Retina (tissue), 1 donor: ENCODE measurements around the gene MREG.

Source experiments
- DNase-seq: peaks from one replicate; pipeline ENCODE4 v3.0.0-alpha.2; 2016

The MREG gene

DNA sequence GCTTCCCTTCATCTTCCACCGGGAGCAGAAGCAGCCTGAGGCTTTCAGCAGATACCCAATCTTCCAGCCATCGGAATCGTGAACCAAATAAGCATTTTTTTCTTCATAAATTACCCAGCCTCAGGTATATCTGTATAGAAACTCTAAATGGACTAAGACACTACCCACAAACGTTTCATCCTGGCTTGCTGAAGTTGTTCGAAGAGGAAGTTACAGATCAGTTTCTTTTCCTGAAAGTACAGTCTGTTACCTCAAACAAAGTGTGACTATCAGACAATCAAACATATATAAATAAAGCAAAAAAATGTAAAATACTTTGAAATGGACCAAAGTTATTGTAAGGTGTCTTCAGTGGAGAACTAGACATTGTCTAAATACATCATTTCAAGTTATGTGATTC is 97.9 kb downstream of the MREG start:
- no peak for DNase-seq

DNA sequence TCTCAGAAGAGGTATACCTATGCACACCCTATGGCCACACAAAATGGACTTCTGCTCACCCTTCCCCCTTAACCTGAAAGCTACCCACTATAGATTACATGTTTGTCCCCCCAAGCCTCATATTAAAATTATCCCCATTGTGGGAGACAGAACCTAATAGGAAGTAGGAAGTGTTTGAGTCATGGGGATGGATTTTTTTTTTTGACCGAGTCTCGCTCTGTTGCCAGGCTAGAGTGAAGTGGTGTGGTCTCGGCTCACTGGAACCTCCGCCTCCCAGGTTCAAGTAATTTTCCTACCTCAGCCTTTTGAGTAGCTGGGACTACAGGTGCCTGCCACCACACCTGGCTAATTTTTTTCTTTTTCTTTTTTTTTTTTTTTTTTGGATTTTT is 98.6 kb downstream of the MREG start:
- DNase-seq = no peak

DNA sequence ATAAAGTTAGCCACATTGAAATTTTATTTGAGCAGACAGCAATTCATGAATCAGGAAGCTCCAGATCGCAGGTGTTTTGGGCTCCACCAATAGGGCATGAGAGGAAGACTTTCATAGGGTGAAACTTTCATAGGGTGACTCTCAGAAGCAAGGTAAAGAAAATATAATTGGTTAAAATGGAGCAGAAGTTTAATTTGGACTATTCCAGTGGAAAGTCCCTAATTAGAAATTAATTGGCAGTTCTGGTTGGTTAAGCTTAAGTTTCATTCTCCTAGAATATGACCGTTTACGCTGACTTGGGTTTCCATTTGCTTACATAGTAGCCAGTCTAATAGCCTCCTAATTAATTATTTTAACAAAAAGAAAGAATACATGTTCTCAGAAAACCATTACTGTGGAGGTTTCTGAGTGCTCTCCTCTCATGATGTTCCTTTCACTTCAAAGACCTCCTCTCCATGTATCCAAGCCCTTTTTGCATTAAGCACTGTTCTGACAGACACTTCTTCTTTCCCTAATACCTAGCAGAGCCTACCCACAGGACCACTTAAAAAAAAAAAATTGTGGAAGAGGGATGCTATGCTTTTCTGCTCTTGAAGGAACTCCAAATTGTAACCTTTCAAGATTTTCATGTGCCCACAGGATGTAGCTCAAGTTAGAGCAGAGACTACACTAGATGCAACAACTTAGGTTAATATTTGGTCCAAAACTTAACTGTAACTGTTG is 99.1 kb downstream of the MREG start:
- no peak for DNase-seq

DNA sequence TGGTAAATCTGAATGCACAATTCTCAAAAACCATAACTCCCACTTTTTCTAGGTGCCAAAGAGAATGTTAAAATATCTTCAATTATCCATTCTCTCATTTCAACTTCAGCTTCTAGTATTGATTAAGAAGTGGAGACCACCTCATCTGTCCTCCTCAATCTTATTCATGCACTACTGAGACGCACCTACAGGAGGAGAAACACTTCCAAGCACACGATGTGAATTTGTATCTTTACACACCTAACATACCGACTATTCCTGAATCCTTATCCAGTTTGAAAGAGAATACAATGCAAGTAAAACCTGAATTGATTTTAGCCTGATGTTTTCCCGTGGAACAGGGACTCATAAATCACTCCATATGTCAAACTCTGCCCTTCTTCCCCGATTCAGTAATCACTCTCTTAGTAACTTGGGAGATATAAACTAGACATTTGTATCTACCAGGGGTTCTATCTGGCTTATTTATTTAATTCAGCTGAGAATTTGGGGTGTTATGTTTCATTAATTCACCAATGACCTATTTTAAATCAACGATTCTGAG is 101.0 kb downstream of the MREG start:
- DNase-seq = no peak

DNA sequence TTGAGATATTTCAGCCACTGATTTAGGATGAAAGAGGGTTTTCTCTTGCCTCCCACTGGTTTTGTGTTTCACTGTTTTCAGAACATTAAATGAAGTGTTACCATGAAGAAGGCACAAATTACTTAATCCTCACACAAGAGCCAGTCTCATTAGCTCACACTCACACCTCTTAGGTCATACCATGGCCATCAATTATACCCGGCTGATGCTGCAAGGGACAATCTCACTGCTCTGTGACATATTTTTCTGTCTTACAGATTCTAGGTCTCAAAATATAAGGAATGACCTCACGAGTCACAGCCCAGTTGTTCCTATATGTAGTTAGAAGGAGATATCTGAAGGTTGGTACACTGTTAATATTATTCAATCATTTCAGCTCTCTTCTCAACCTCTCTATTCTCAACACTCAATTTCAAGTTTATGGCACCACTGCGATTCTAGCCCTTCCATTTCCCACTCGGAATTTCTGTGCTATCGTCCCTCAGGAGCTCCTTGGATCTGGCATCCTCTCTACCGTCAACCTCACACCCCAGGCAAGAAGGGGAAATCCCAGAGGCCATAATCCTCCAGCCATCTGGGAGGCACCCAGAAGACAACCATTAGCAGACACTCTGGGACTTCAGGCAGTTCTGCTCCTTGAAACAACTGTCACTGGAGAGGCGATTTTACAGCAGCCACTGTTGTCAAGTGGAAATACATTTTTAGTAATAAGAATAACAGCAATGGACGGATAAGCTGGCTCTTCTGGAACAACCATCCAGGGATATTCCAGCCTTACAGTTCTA is 101.9 kb downstream of the MREG start:
- DNase-seq = no peak

DNA sequence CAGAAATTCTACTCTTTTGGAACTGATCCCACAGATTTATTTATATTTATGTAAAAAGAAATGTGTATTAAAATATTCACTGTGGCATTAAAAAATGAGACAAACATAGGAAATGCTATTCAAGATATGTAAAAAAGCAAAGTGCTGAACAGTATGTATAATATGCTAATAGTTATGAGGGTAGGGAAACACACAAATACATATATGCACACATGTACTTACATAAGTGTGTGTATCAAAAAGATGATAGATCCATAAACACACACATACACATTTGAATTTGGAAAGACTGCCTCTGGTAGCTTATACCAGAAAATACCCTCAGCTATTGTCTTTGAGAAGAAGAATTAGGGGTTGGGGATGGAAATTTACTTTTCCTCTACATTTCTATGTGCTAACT is 103.2 kb downstream of the MREG start:
- DNase-seq = no peak

DNA sequence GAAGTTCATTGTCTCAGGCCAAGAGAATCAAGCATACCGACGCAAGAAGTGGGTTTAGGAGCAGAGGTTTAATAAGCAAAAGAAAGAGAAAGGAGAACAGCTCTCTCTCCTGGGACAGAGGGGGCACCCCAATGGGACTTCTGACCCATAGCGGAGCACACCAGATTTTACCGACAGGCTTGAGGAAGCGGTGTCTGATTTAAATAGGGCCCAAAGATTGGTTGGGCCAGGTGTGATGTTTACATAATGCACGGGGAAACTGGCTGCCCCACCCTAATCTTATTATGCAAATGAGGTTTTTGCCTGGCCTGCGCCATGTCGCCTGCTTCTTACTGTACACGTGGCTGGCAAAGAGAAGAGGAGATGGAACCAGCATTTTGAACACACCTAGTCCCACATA is 106.2 kb downstream of the MREG start:
- no peak for DNase-seq

DNA sequence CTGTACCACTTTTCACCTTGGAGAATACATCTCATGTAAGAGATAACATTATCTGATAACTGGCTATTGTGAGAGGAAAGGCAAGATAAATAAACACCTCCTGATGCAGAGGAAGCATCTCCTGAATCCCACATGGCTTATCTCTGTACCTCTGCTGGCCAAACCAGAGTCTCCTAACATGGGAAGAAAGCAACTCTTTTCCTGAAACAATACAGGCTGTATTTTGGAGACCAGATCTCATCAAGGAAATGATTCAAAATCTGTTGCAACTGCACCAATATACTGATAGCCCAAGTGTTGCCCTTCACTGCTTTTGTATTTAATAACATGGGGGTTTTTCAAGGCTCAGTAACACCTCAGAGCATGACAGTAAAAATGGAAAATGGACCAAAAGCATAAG is 106.9 kb downstream of the MREG start:
- DNase-seq = no peak

DNA sequence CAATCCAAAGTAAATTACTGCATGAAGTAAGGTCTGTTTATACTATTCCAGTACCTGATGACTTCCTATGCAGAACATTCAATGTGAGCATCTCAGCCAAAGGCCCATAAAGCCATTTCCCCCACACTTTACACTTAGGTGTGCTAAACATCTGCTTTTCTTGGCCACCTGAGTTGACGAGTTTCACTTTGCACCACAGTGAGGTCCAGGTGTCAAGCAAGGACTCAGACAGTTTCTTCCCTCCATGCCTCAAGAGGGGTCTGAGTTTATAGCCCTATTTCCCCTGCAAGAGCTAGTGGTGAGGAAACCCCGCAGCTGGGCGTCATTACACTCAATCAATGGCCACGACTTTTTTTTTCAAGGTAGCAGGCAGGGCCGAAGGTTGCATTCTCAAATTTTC is 107.7 kb downstream of the MREG start:
- no peak for DNase-seq

DNA sequence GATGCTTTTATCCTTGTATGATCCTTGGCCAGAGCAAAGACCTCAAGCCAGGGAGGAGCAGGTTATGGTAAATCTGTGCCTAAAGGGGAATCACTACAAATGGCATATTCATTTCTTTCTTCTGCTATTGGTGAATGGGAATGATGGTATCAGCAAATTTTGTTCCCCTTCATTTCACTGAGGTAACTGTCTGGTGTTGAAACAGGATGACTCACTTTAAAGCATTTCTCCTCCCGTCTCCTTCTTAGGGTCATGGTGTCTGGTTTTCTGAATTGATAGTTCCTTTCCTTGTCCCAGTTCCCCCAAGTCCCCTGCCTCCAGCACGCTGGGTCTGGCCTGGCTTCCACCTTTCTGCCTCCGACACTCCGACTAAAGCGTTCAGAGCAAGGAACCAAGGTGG is 109.2 kb downstream of the MREG start:
- no peak for DNase-seq

DNA sequence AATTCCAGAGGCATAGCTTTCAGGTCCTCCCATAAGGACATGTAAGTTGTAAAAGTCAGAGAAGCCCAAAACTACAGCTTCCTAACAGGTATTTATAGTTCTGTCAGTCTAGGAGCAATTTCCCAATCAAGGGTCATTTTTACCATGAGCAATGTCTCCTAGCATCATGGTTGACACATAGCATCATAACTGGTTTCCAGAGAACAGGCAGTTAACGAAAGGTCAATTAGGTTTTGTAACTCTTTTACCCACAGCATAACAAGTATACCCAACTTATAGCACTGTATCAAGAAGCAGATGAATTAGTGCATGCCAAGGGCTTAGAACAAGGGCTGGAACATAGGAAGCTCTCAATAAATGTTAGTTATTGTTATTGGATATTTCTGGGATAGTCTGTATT is 110.1 kb downstream of the MREG start:
- no peak for DNase-seq

DNA sequence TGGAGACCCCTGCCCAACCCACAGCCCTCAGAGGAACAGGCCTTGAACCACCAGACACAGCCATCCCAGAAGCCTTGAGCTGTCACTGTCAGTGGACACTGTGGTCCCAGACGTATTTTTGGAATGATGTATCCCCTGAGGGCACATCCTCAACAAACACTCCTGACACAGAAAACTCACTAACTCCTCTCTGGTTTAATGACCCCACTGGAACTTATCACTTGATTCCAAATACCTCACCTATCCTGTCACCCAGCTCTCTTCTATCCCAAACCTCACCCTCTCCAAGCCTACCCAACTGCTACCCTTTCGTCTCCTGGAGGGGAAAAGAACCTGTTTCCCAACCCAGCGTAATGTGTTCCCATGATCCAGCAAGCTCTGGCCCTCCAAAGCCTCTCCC is 111.6 kb downstream of the MREG start:
- no peak for DNase-seq

DNA sequence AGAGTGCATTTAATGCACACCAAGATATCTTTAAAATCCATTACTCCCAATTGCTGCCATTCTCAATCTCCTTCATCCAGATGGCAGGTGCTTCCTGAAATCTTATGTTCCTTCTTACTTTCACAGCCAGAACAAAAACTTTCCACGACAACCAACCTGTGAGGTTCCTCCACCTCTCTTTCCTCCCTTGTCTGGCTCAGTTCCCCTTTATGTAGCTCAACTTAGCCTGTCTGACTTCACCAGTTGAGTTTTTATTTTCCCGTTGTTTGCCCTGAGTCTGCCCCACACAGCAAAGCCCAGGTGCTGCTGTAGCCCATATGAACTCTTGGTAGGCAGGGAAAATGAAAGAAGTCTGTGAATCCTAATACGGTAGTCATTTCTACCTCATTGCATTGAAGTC is 112.5 kb downstream of the MREG start:
- DNase-seq = no peak

DNA sequence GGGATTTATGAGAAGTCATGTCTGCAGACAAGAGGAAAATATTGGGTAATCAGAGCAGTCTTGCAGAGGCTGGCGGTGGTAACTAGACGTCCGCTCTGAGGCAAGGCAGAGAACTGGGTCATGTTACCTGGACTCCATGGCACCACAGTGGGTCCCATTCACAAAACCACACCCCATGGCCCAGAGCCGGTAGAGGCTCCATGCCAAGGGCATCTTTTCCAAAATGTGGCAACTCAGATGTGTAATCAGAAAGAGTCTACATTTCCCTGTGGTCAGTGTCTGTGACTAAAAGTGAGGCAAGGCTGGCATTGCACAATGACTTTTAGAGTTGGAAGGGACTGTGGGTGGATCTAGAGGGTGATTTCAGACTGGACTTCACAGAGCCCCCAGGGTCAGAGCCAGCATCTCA is 113.1 kb downstream of the MREG start:
- DNase-seq = no peak

DNA sequence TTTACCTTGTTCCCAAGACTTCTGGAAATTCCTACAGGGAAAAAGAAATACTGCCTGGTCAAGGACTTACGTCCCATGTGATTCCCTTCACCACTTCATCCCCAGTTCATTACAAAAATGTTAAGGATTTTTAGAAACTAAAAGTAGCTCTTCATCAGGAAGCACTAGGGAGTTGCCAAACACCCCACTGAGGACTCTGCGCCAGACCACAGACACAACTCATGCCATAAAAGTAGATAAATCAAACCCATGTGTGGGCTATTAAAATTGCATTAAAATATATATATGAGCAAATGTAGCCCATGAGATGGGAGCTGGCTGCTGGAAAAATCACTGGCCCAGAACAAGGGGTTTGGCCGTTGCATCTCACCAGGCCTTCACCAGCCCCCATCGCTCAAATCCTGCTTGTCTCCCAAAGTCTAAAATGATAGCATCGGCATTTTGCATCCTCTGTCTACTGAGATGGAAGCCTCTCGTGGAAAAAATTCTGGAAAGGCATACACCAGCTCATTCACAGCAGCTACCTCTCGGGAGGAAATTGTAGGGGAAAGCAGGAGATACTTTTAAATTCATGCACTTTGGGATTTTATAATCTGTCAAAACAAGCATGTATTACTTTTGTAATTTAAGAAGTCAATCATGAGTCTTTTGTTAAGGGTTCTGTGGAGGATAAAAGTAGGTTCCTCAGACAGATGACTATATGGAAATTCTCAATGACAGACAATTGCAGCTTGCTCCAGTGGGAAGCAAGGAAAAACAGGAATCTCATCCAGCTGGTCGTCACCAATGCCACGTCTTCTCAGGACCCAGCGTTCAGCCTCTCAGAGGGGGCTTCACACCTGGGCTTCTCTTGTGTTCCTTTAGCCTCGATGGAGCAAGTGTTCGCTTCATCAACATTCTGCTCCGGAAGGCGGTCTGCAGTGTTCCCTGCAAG is 113.9 kb downstream of the MREG start:
- no peak for DNase-seq

DNA sequence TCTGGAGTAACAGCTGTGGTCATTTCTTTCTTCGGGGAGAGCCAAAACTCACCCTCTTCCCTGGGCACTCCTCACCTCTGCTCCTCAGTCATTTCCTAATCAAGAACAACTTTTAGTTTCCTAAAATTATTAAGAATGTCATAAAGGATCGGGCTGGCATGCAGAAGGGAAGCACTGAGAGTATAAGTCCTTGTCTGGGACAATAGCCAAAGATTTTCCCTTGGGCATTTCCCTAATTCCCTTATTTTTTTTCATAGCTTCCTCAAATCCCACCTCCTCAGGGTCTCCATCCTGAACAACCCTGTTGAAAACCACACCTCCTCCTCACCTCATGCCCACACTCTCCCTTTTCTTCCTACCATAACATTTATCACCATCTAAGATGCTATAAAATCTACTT is 115.0 kb downstream of the MREG start:
- no peak for DNase-seq

DNA sequence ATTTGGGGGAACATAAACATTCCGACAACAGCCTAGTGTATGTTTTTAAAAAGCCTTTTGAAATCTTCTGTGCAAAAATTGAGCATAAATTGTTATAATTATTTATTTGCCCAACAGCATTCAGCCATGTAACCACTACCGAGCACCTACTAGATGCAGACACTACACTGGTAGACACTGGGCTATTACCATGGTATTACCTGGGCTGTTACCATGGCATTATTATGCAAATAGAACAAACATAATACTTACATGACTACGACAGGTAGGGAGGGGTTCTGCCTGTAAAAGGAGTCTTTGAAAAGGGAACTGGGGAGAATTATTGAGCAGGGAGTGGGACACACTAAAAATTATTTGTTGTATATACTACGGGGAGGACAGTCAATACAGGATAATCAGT is 116.4 kb downstream of the MREG start:
- no peak for DNase-seq

DNA sequence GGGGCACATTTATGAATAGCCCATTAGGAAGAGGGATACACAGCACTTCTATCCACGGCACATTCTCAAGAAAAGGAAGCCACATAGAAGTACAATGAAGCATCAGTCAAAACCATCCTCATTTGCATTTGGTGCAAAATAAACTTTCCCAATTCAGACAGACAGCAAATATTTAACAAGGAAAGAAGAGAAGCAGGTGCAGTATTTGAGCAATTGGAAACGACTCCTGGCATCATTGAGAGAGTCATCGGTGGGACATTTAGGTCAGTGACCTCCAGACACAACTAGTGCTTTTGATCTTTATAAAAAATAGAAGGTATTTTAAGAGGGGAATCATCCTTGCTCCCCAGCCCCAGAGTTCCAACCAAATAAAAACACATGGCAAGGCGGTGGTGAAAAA is 118.0 kb downstream of the MREG start:
- no peak for DNase-seq
